Endothelial cell (in vitro differentiated cells): ENCODE data around the gene COX8C. TPM values are rescaled to one million over a fixed set of nuclear protein-coding genes. Genes with fewer than 3 reads are reported as not detected.

Experiments
- DNase-seq: peaks from one replicate; pipeline ENCODE4 v3.0.0; 2021; ENCODE audit warnings: low spot score
- H3K27ac Mint-ChIP-seq: one replicate; pipeline ENCODE4 v1.8.0; 2021; ENCODE audit warnings: mixed read lengths, inconsistent platforms; ENCODE audit not compliant: unreplicated experiment
- H3K27me3 Mint-ChIP-seq: one replicate; pipeline ENCODE4 v1.8.0; 2021; ENCODE audit warnings: mild to moderate bottlenecking, moderate library complexity, mixed read lengths, inconsistent platforms; ENCODE audit not compliant: unreplicated experiment
- H3K36me3 Mint-ChIP-seq: one replicate; pipeline ENCODE4 v1.8.0; 2021; ENCODE audit warnings: mild to moderate bottlenecking, low read depth, mixed read lengths, inconsistent platforms; ENCODE audit not compliant: unreplicated experiment
- H3K4me1 Mint-ChIP-seq: one replicate; pipeline ENCODE4 v1.8.0; 2021; ENCODE audit warnings: mild to moderate bottlenecking, mixed read lengths, inconsistent platforms; ENCODE audit not compliant: unreplicated experiment
- H3K4me3 Mint-ChIP-seq: one replicate; pipeline ENCODE4 v1.8.0; 2021; ENCODE audit warnings: mild to moderate bottlenecking, mixed read lengths, inconsistent platforms; ENCODE audit not compliant: unreplicated experiment
- H3K9me3 Mint-ChIP-seq: one replicate; pipeline ENCODE4 v1.8.0; 2021; ENCODE audit warnings: mixed read lengths, inconsistent platforms; ENCODE audit not compliant: unreplicated experiment
- CTCF ChIP-seq: fragments of 200-600 bp; sonication (generic); IDR thresholded peaks from one replicate; pipeline ENCODE4 v1.5.0; 2021; ENCODE audit warnings: antibody characterized with exemption; ENCODE audit not compliant: unreplicated experiment
- total RNA-seq: library from RNA; stranded (reverse); fragmentation: NEBNext Ultra II Directional; extraction: Animal tissue kit (Norgen Biotek cat#: 25700); gene quantifications from one replicate; pipeline ENCODE4 v1.2.1, GENCODE V29; 2021; ENCODE audit not compliant: unreplicated experiment

Gene COX8C
- total RNA-seq, 1 donor from 2014 or later, result not detected

- Mint-ChIP-seq H3K27me3 (no peaks in the 10 kb centered on the region), H3K4me1 (peaks cover 27% of the 10 kb centered on the region), H3K4me3 (no peak overlapping the region), H3K9me3 (no peaks in the 10 kb centered on the region), H3K36me3 (no peaks in the 10 kb centered on the region), H3K27ac (peak overlapping the region; percentile 39)
- no peak for DNase-seq
- TF ChIP-seq CTCF, result no peak
Observed at GRCh38 chr14:93317210-93317874, 29.6 kb upstream of the COX8C start.

- H3K27ac Mint-ChIP-seq, result peak overlapping the region; percentile 39
Observed at GRCh38 chr14:93317875-93318807, 28.8 kb upstream of the COX8C start.

GRCh38 chr14:93318927-93319326, 28.1 kb upstream of the COX8C start:
- Mint-ChIP-seq H3K36me3 (no peaks in the 10 kb centered on the region), H3K27me3 (no peaks in the 10 kb centered on the region), H3K9me3 (no peaks in the 10 kb centered on the region), H3K27ac (no peak overlapping the region), H3K4me3 (no peak overlapping the region), H3K4me1 (peaks cover 31% of the 10 kb centered on the region)
- no peak for TF ChIP-seq CTCF
- no peak for DNase-seq

More at GRCh38 chr14:93317875-93318807, 28.8 kb upstream of the COX8C start:
- Mint-ChIP-seq H3K27me3 (no peaks in the 10 kb centered on the region), H3K36me3 (no peaks in the 10 kb centered on the region), H3K4me3 (no peak overlapping the region), H3K9me3 (no peaks in the 10 kb centered on the region), H3K4me1 (peaks cover 27% of the 10 kb centered on the region)
- TF ChIP-seq CTCF, result no peak
- DNase-seq, result no peak

GRCh38 chr14:93319494-93319893, 27.5 kb upstream of the COX8C start:
- H3K27me3 Mint-ChIP-seq, result no peaks in the 10 kb centered on the region
- H3K4me3 Mint-ChIP-seq, result no peak overlapping the region
- H3K4me1 Mint-ChIP-seq, result peaks cover 32% of the 10 kb centered on the region
- DNase-seq, result no peak
- H3K36me3 Mint-ChIP-seq, result no peaks in the 10 kb centered on the region
- peak overlapping the region; percentile 5 for H3K27ac Mint-ChIP-seq
- H3K9me3 Mint-ChIP-seq, result no peaks in the 10 kb centered on the region
- TF ChIP-seq CTCF, result no peak

GRCh38 chr14:93319958-93320357, 27.0 kb upstream of the COX8C start:
- H3K4me3 Mint-ChIP-seq, result no peak overlapping the region
- H3K27ac Mint-ChIP-seq, result peak overlapping the region; percentile 5
- H3K36me3 Mint-ChIP-seq, result no peaks in the 10 kb centered on the region
- no peak for DNase-seq
- peaks cover 36% of the 10 kb centered on the region for H3K4me1 Mint-ChIP-seq
- no peak for TF ChIP-seq CTCF
- H3K9me3 Mint-ChIP-seq, result no peaks in the 10 kb centered on the region
- H3K27me3 Mint-ChIP-seq, result no peaks in the 10 kb centered on the region
